NT2/D1 (cell line): ENCODE data around the gene C15orf39.

Experiments
- YY1 ChIP-seq: IDR thresholded peaks from 2 replicates; pipeline ENCODE4 v1.6.1; 2011; ENCODE audit not compliant: insufficient read length, insufficient read depth
- ZNF274 ChIP-seq: IDR thresholded peaks from 2 replicates; pipeline ENCODE4 v1.6.1; 2011; ENCODE audit warnings: mild to moderate bottlenecking, low read depth, low read length

- no peak for TF ChIP-seq ZNF274
- no peak for TF ChIP-seq YY1
These were observed 36.9 kb upstream of the C15orf39 start for GRCh38 chr15:75164625-75165350.
